Cardiac muscle cell (in vitro differentiated cells and primary cell): ENCODE results near the gene LY6G5B. TPM values are rescaled to one million over a fixed set of nuclear protein-coding genes. Genes with fewer than 3 reads are reported as not detected.

Source experiments
- DNase-seq, 2 donors: peaks; one replicate each; pipeline versions ENCODE4 v3.0.0 to v3.0.0-alpha.2; 2010 to 2017; ENCODE audit warnings: low read depth in 1 of 2, low spot score in 1 of 2
- H3K27ac ChIP-seq: fragments of 200-600 bp; sonication (generic); 2 replicates; pipeline ENCODE4 v1.5.1; 2016
- H3K27me3 ChIP-seq: fragments of 200-600 bp; sonication (generic); 2 replicates; pipeline ENCODE4 v1.6.0; 2016; ENCODE audit warnings: control low read depth
- H3K36me3 ChIP-seq: fragments of 200-600 bp; sonication (generic); 2 replicates; pipeline ENCODE4 v1.5.1; 2016; ENCODE audit warnings: control low read depth
- H3K4me1 ChIP-seq: fragments of 200-600 bp; sonication (generic); 2 replicates; pipeline ENCODE4 v1.8.1; 2017; ENCODE audit warnings: low read depth, mild to moderate bottlenecking, mixed run types
- H3K4me3 ChIP-seq: fragments of 200-600 bp; sonication (generic); 2 replicates; pipeline ENCODE4 v1.5.1; 2016; ENCODE audit warnings: mild to moderate bottlenecking
- H3K9me3 ChIP-seq: fragments of 200-600 bp; sonication (generic); 2 replicates; pipeline ENCODE4 v1.5.1; 2017; ENCODE audit warnings: low read depth, mild to moderate bottlenecking, control low read depth
- CTCF ChIP-seq: IDR thresholded peaks from 2 replicates; pipeline ENCODE4 v1.5.1; 2012; ENCODE audit warnings: low read depth, mild to moderate bottlenecking, low read length
- polyA plus RNA-seq: library from polyadenylated mRNA; unstranded; fragments of >200 nt; fragmentation: Nextera tagmentation; extraction: Ambion mirVana; gene quantifications from 2 replicates; pipeline ENCODE4 v1.2.1, GENCODE V29; 2016
- total RNA-seq: library from RNA; depleted of rRNA; stranded (reverse); fragments of >200 nt; gene quantifications from 2 replicates; pipeline ENCODE4 v1.2.3, GENCODE V29; 2016

LY6G5B gene
- total and polyA plus RNA-seq, 2 experiments from 2014 or later: 6.8 to 16.5 TPM

GRCh38 chr6:31634969-31635575 is 34.7 kb upstream of the LY6G5B start:
- no peaks in the 10 kb centered on the region for H3K27me3 ChIP-seq
- no peaks in the 10 kb centered on the region for H3K4me1 ChIP-seq
- TF ChIP-seq CTCF: no peak
- DNase-seq: no peak
- peaks cover 88% of the 10 kb centered on the region for H3K36me3 ChIP-seq
- no peaks in the 10 kb centered on the region for H3K9me3 ChIP-seq
- peak overlapping the region; percentile 57 for H3K27ac ChIP-seq
- no peak overlapping the region for H3K4me3 ChIP-seq

- H3K36me3 ChIP-seq: peaks cover 93% of the 10 kb centered on the region
- H3K27me3 ChIP-seq: no peaks in the 10 kb centered on the region
- H3K27ac ChIP-seq: peak overlapping the region; percentile 62
- DNase-seq: no peak
- H3K4me3 ChIP-seq: no peak overlapping the region
- no peaks in the 10 kb centered on the region for H3K4me1 ChIP-seq
- TF ChIP-seq CTCF: no peak
- no peaks in the 10 kb centered on the region for H3K9me3 ChIP-seq
Measured at GRCh38 chr6:31636698-31637596, 32.8 kb upstream of the LY6G5B start.

- Histone ChIP-seq H3K4me1 (no peaks in the 10 kb centered on the region), H3K9me3 (no peaks in the 10 kb centered on the region), H3K36me3 (peaks cover 86% of the 10 kb centered on the region), H3K27ac (peak overlapping the region; percentile 73), H3K4me3 (no peak overlapping the region), H3K27me3 (no peaks in the 10 kb centered on the region)
- DNase-seq: no peak
- TF ChIP-seq CTCF: no peak
Measured at GRCh38 chr6:31639043-31639442, 30.7 kb upstream of the LY6G5B start.

- Histone ChIP-seq H3K4me3 (no peak overlapping the region), H3K36me3 (peaks cover 86% of the 10 kb centered on the region), H3K9me3 (no peaks in the 10 kb centered on the region), H3K27ac (peak overlapping the region; percentile 73), H3K27me3 (no peaks in the 10 kb centered on the region), H3K4me1 (no peaks in the 10 kb centered on the region)
- DNase-seq: peak in 1 of 2 donors; percentile 50
- TF ChIP-seq CTCF: no peak
Measured at GRCh38 chr6:31639449-31639861, 30.3 kb upstream of the LY6G5B start.

- TF ChIP-seq CTCF: no peak
- Histone ChIP-seq H3K27ac (no peak overlapping the region), H3K27me3 (no peaks in the 10 kb centered on the region), H3K4me3 (no peak overlapping the region), H3K9me3 (no peaks in the 10 kb centered on the region), H3K4me1 (no peaks in the 10 kb centered on the region), H3K36me3 (peaks cover 86% of the 10 kb centered on the region)
- DNase-seq: no peak
Measured at GRCh38 chr6:31640612-31641011, 29.2 kb upstream of the LY6G5B start.
